HEK293 (cell line): ENCODE data around the gene AARSD1.

Experiments
- CTCF ChIA-PET: fragments of 350-600 bp; formaldehyde crosslinking; extraction: SDS; loops from one replicate; lab custom pipeline; 2021; ENCODE audit warnings: antibody characterized with exemption; lab: Yijun Ruan, JAX
- POLR2A ChIA-PET: fragments of 300-600 bp; formaldehyde crosslinking; extraction: SDS; loops from one replicate; lab custom pipeline; 2020; ENCODE audit warnings: antibody characterized with exemption, inconsistent platforms; lab: Yijun Ruan, JAX
- H3K27ac ChIP-seq: fragments of 200-500 bp; sonication (Bioruptor generic); 2 replicates; pipeline ENCODE4 v1.5.1; 2014; ENCODE audit warnings: low read depth, low read length, control low read depth, inconsistent platforms; ENCODE audit errors: extremely low read depth
- H3K36me3 ChIP-seq, 2 experiments: fragments of 200-500 bp in 1 of 2; sonication (Bioruptor generic) in 1 of 2; 1 replicate in 1 of 2; 2 replicates in 1 of 2; pipeline ENCODE4 v1.5.1; 2014 to 2017; ENCODE audit warnings: inconsistent platforms in 2 of 2, low read length in 2 of 2; ENCODE audit not compliant: control insufficient read depth in 2 of 2, insufficient read depth in 1 of 2
- H3K4me1 ChIP-seq: fragments of 200-500 bp; sonication (Bioruptor generic); 2 replicates; pipeline ENCODE4 v1.5.1; 2014; ENCODE audit warnings: mild to moderate bottlenecking, low read length, inconsistent platforms; ENCODE audit not compliant: control insufficient read depth, insufficient read depth
- H3K4me3 ChIP-seq: 2 replicates; pipeline ENCODE4 v1.5.1; 2011; ENCODE audit warnings: low read depth, mild to moderate bottlenecking, control low read depth, low read length, moderate library complexity
- H3K9me3 ChIP-seq: fragments of 200-500 bp; sonication (Bioruptor generic); 2 replicates; pipeline ENCODE4 v1.5.1; 2014; ENCODE audit warnings: low read depth, low read length, inconsistent platforms; ENCODE audit not compliant: control insufficient read depth, insufficient read depth
- GFI1B ChIP-seq: fragments of 450-650 bp; formaldehyde crosslinking; IDR thresholded peaks from 2 replicates; pipeline ENCODE4 v1.5.1; 2016; ENCODE audit warnings: missing biosample characterization, missing genetic modification characterization
- KLF1 ChIP-seq: fragments of 450-650 bp; formaldehyde crosslinking; IDR thresholded peaks from 2 replicates; pipeline ENCODE4 v1.5.1; 2016; ENCODE audit warnings: missing biosample characterization, missing genetic modification characterization
- TCF7L2 ChIP-seq: IDR thresholded peaks from 2 replicates; pipeline ENCODE4 v1.6.1; 2011; ENCODE audit warnings: low read depth, mild to moderate bottlenecking, inconsistent platforms, low read length, moderate library complexity, borderline replicate concordance
- TRIM28 ChIP-seq: IDR thresholded peaks from 2 replicates; pipeline ENCODE4 v1.6.1; 2011; ENCODE audit warnings: low read length, control low read depth, borderline replicate concordance
- ZEB2 ChIP-seq: fragments of 450-650 bp; formaldehyde crosslinking; IDR thresholded peaks from 2 replicates; pipeline ENCODE4 v1.5.1; 2016; ENCODE audit warnings: missing biosample characterization, missing genetic modification characterization
- ZFHX2 ChIP-seq: fragments of 450-650 bp; formaldehyde crosslinking; conservative IDR thresholded peaks from 2 replicates; pipeline ENCODE4 v1.5.1; 2016; ENCODE audit warnings: missing biosample characterization, missing genetic modification characterization
- ZNF138 ChIP-seq: fragments of 450-650 bp; formaldehyde crosslinking; IDR thresholded peaks from 2 replicates; pipeline ENCODE4 v1.5.1; 2016; ENCODE audit warnings: missing biosample characterization, missing genetic modification characterization, borderline replicate concordance
- ZNF23 ChIP-seq: fragments of 450-650 bp; formaldehyde crosslinking; IDR thresholded peaks from 2 replicates; pipeline ENCODE4 v1.5.1; 2016; ENCODE audit warnings: missing biosample characterization, missing genetic modification characterization, borderline replicate concordance
- ZNF423 ChIP-seq: fragments of 450-650 bp; formaldehyde crosslinking; IDR thresholded peaks from 2 replicates; pipeline ENCODE4 v1.5.1; 2016; ENCODE audit warnings: missing biosample characterization, missing genetic modification characterization
- ZNF530 ChIP-seq: fragments of 450-650 bp; formaldehyde crosslinking; IDR thresholded peaks from 2 replicates; pipeline ENCODE4 v1.5.1; 2016; ENCODE audit warnings: low read depth, missing biosample characterization, missing genetic modification characterization
- ZNF600 ChIP-seq: fragments of 450-650 bp; formaldehyde crosslinking; IDR thresholded peaks from 2 replicates; pipeline ENCODE4 v1.5.1; 2016; ENCODE audit warnings: missing biosample characterization, missing genetic modification characterization
- ZNF664 ChIP-seq: fragments of 450-650 bp; formaldehyde crosslinking; IDR thresholded peaks from 2 replicates; pipeline ENCODE4 v1.5.1; 2016; ENCODE audit warnings: missing biosample characterization, missing genetic modification characterization
- ZNF670 ChIP-seq: fragments of 450-650 bp; formaldehyde crosslinking; IDR thresholded peaks from 2 replicates; pipeline ENCODE4 v1.5.1; 2016; ENCODE audit warnings: missing biosample characterization, missing genetic modification characterization, low read depth
- ZNF76 ChIP-seq: fragments of 450-650 bp; formaldehyde crosslinking; IDR thresholded peaks from 2 replicates; pipeline ENCODE4; 2016; ENCODE audit warnings: low read depth, missing biosample characterization, missing genetic modification characterization, borderline replicate concordance
- ZNF785 ChIP-seq: fragments of 450-650 bp; formaldehyde crosslinking; IDR thresholded peaks from 2 replicates; pipeline ENCODE4 v1.5.1; 2016; ENCODE audit warnings: missing biosample characterization, missing genetic modification characterization
- TF ChIP-seq, protein P1 (sequence below): fragments of 450-650 bp; formaldehyde crosslinking; IDR thresholded peaks from 2 replicates; pipeline ENCODE4 v1.5.1; 2016; ENCODE audit warnings: missing biosample characterization, missing genetic modification characterization
- TF ChIP-seq, protein P2 (sequence below): fragments of 450-650 bp; formaldehyde crosslinking; IDR thresholded peaks from 2 replicates; pipeline ENCODE4 v1.5.1; 2016; ENCODE audit warnings: missing biosample characterization, missing genetic modification characterization
- TF ChIP-seq, protein P3 (sequence below): fragments of 450-650 bp; formaldehyde crosslinking; IDR thresholded peaks from 2 replicates; pipeline ENCODE4 v1.5.1; 2016; ENCODE audit warnings: missing biosample characterization, missing genetic modification characterization
- TF ChIP-seq, protein P4 (sequence below): fragments of 450-650 bp; formaldehyde crosslinking; IDR thresholded peaks from 2 replicates; pipeline ENCODE4 v1.5.1; 2017; ENCODE audit warnings: missing biosample characterization, missing genetic modification characterization

The AARSD1 gene

DNA sequence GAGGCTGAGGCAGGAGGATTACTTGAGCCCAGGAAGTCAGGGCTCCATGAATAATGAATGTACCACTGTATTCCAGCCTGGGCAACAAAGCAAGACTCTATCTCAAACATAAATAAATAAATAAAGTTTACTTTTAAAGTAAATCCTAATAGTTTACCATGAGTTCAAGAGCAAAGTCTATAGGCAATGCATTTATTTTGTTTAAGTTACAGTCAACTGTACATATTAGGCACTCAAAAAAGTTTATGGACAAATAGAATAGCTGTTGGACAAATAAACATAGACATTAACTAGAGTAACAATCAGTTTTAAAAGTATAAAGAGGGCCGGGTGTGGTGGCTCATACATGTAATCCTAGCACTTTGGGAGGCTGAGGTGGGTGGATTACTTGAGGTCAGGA lies 3.7 kb upstream of the AARSD1 start:
- ChIA-PET POLR2A (interaction anchor here (0.6 kb wide), 1 partner anchor 12 kb away, joined by 5 read pairs; no protein-coding TSS in a partner anchor), CTCF (interaction anchor here (0.6 kb wide), 2 partner anchors 30 to 148 kb away, joined by 4 to 5 read pairs; partner anchors contain the start of gene RPL27)
- TF ChIP-seq KLF1 (no peak), ZNF138 (no peak), ZNF600 (no peak), ZNF23 (no peak)
- TF ChIP-seq, protein P1, sequence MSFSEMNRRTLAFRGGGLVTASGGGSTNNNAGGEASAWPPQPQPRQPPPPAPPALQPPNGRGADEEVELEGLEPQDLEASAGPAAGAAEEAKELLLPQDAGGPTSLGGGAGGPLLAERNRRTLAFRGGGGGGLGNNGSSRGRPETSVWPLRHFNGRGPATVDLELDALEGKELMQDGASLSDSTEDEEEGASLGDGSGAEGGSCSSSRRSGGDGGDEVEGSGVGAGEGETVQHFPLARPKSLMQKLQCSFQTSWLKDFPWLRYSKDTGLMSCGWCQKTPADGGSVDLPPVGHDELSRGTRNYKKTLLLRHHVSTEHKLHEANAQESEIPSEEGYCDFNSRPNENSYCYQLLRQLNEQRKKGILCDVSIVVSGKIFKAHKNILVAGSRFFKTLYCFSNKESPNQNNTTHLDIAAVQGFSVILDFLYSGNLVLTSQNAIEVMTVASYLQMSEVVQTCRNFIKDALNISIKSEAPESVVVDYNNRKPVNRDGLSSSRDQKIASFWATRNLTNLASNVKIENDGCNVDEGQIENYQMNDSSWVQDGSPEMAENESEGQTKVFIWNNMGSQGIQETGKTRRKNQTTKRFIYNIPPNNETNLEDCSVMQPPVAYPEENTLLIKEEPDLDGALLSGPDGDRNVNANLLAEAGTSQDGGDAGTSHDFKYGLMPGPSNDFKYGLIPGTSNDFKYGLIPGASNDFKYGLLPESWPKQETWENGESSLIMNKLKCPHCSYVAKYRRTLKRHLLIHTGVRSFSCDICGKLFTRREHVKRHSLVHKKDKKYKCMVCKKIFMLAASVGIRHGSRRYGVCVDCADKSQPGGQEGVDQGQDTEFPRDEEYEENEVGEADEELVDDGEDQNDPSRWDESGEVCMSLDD (tag by site-specific recombination) = no peak
- TF ChIP-seq, protein P2, sequence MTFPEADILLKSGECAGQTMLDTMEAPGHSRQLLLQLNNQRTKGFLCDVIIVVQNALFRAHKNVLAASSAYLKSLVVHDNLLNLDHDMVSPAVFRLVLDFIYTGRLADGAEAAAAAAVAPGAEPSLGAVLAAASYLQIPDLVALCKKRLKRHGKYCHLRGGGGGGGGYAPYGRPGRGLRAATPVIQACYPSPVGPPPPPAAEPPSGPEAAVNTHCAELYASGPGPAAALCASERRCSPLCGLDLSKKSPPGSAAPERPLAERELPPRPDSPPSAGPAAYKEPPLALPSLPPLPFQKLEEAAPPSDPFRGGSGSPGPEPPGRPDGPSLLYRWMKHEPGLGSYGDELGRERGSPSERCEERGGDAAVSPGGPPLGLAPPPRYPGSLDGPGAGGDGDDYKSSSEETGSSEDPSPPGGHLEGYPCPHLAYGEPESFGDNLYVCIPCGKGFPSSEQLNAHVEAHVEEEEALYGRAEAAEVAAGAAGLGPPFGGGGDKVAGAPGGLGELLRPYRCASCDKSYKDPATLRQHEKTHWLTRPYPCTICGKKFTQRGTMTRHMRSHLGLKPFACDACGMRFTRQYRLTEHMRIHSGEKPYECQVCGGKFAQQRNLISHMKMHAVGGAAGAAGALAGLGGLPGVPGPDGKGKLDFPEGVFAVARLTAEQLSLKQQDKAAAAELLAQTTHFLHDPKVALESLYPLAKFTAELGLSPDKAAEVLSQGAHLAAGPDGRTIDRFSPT (tag by site-specific recombination) = no peak
- Histone ChIP-seq H3K4me3 (no peak overlapping the region), H3K9me3 (no peaks in the 10 kb centered on the region), H3K27ac (no peak overlapping the region), H3K36me3 (peaks cover 2% of the 10 kb centered on the region in 2 experiments; a peak in 2 of 3 replicates), H3K4me1 (no peaks in the 10 kb centered on the region)

DNA sequence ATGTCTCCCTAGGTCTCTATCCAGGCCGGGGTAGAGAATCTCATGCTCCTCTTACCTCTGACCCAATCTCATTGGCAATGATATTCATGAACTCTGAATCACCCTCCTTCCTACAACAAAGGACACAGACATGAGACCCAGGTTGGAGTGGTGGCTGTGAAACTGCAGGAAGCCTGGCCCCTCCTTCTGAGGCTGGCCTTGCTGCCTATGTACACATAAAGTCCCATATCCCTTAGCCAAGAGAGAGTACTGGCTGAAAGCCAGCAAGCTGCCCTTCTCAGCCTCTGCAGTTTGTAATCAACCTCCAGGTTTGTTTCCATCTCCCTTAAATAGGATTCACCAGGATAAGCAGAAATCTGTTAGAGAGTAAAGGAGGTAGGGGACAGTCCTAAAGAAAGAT lies 10.6 kb downstream of the AARSD1 start:
- H3K36me3 ChIP-seq = peaks cover 80 to 91% of the 10 kb centered on the region in 2 experiments
- CTCF ChIA-PET = interaction anchor here (0.9 kb wide), 2 partner anchors 15 to 21 kb away, joined by 3 to 6 read pairs; no protein-coding TSS in a partner anchor

DNA sequence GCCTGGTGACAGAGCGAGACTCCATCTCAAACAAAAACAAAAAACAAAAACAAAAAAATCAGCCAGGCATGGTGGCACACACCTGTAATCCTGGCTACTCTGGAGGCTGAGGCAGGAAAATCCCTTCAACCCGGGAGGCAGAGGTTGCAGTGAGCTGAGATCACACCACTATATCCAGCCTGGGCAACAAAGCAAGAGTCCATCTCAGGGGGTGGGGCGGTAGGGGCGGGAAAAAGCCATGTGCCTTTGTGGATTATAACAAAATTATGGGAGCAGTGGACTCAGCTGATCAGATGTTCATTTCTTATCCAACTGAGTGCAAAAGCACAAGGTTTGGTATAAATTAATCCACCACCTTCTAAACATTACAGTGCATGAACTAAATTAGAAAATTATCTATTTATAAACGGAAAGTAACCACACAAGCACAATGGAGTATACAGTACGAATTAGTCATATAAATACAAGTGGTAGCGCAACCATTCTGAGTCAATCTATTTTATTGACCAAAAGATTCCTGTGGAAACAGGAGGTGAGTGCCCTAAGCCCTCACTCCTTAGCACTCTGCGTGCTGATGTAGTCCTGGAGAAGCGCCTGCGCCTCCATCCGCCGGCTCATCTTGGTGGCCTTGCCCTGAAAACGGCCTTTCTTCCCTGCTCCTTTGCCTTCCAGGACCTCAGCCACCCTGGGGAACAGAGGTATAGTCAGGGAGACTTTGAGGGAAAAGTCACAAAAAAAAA lies 14.0 kb downstream of the AARSD1 start:
- CTCF ChIA-PET = interaction anchor here (0.6 to 0.7 kb wide), 2 partner anchors 12 to 42 kb away, joined by 3 read pairs; no protein-coding TSS in a partner anchor

More for the DNA sequence above, 10.6 kb downstream of the AARSD1 start:
- H3K4me1 ChIP-seq = no peaks in the 10 kb centered on the region
- no peaks in the 10 kb centered on the region for H3K9me3 ChIP-seq
- POLR2A ChIA-PET = interaction anchor here (1.4 kb wide), 1 partner anchor 44 kb away, joined by 3 read pairs; the partner anchor contains the start of gene RPL27
- no peak for TF ChIP-seq ZEB2
- TF ChIP-seq TRIM28 = no peak
- TF ChIP-seq ZNF670 (tag by site-specific recombination) = no peak
- no peak for TF ChIP-seq GFI1B (tag by site-specific recombination)
- TF ChIP-seq ZNF785 (tag by site-specific recombination) = no peak
- H3K27ac ChIP-seq = no peak overlapping the region
- no peak overlapping the region for H3K4me3 ChIP-seq

More for the DNA sequence above, 14.0 kb downstream of the AARSD1 start:
- no peaks in the 10 kb centered on the region for H3K9me3 ChIP-seq
- peaks cover 51 to 69% of the 10 kb centered on the region in 2 experiments for H3K36me3 ChIP-seq
- H3K4me1 ChIP-seq = no peaks in the 10 kb centered on the region
- POLR2A ChIA-PET = interaction anchor here (1.4 kb wide), 1 partner anchor 48 kb away, joined by 4 read pairs; the partner anchor contains the start of gene RPL27
- H3K4me3 ChIP-seq = no peak overlapping the region
- TF ChIP-seq ZNF664 (tag by site-specific recombination) (no peak), ZNF530 (tag by site-specific recombination) (no peak), ZEB2 (no peak), TCF7L2 (no peak), ZFHX2 (tag by site-specific recombination) (no peak), ZNF76 (tag by site-specific recombination) (no peak), ZNF423 (tag by site-specific recombination) (no peak)
- TF ChIP-seq, protein P3, sequence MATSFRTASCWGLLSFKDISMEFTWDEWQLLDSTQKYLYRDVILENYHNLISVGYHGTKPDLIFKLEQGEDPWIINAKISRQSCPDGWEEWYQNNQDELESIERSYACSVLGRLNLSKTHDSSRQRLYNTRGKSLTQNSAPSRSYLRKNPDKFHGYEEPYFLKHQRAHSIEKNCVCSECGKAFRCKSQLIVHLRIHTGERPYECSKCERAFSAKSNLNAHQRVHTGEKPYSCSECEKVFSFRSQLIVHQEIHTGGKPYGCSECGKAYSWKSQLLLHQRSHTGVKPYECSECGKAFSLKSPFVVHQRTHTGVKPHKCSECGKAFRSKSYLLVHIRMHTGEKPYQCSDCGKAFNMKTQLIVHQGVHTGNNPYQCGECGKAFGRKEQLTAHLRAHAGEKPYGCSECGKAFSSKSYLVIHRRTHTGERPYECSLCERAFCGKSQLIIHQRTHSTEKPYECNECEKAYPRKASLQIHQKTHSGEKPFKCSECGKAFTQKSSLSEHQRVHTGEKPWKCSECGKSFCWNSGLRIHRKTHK (tag by site-specific recombination) = no peak
- TF ChIP-seq, protein P4, sequence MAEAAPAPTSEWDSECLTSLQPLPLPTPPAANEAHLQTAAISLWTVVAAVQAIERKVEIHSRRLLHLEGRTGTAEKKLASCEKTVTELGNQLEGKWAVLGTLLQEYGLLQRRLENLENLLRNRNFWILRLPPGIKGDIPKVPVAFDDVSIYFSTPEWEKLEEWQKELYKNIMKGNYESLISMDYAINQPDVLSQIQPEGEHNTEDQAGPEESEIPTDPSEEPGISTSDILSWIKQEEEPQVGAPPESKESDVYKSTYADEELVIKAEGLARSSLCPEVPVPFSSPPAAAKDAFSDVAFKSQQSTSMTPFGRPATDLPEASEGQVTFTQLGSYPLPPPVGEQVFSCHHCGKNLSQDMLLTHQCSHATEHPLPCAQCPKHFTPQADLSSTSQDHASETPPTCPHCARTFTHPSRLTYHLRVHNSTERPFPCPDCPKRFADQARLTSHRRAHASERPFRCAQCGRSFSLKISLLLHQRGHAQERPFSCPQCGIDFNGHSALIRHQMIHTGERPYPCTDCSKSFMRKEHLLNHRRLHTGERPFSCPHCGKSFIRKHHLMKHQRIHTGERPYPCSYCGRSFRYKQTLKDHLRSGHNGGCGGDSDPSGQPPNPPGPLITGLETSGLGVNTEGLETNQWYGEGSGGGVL (tag by site-specific recombination) = no peak
- no peak overlapping the region for H3K27ac ChIP-seq
